GM12878 (cell line): ENCODE data around the gene ACTMAP.

Source experiments
- EP300 ChIP-seq, 2 experiments: fragments of 150-350 bp in 1 of 2; IDR thresholded peaks; 2 replicates each; pipeline ENCODE4 v1.6.1; 2011 to 2012; ENCODE audit warnings: low read depth in 2 of 2, low read length in 2 of 2, borderline replicate concordance in 1 of 2, improper control_type of control experiment in 1 of 2, inconsistent platforms in 1 of 2; ENCODE audit not compliant: control insufficient read depth in 1 of 2
- NFYB ChIP-seq: IDR thresholded peaks from 2 replicates; pipeline ENCODE4 v1.6.1; 2011; ENCODE audit warnings: low read depth, mild to moderate bottlenecking, low read length, improper control_type of control experiment, moderate library complexity; ENCODE audit not compliant: insufficient read depth
- REST ChIP-seq: IDR thresholded peaks from 2 replicates; pipeline ENCODE4 v1.6.1; 2012; ENCODE audit warnings: mild to moderate bottlenecking, low read depth, low read length
- TAF1 ChIP-seq: IDR thresholded peaks from 2 replicates; pipeline ENCODE4 v1.6.1; 2011; ENCODE audit warnings: mild to moderate bottlenecking, low read depth, low read length, borderline replicate concordance
- USF2 ChIP-seq: IDR thresholded peaks from 2 replicates; pipeline ENCODE4 v1.6.1; 2011; ENCODE audit warnings: low read depth, low read length, improper control_type of control experiment, borderline replicate concordance

DNA sequence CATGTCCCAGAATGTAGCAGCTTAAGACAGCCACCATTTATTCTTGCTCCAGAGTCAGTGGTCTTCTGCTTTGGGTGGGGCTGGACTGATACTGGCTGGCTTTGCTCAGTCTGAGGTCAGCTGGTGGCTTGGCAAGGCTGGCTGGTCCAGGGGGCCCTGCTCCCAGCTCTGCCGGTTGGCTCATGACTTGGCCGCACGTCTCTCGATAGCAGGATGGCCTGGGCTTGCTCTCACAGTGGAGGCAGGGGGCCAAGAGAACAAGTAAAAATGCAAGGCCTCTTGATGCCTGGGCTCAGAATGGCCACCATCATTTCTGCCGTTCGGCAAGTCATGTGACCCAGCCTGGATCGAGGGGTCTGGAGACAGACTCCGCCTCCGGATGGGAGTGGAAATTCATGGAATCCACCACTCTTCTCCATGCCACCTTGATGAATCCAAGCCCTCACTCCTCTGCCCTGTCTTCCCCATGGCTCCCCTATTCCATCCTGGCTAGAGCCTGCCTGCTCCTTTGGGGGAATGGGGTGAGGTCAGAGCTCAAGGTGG, 13.1 kb downstream of the ACTMAP start:
- TF ChIP-seq TAF1 = no peak
- TF ChIP-seq NFYB = no peak
- TF ChIP-seq USF2 = no peak
- no peak for TF ChIP-seq EP300 (IDR thresholded peaks at IDR 0.05; ENCODE audit: borderline replicate concordance in 1 of 2, control insufficient read depth in 1 of 2, low read depth in 2 of 2, low read length in 2 of 2)
- TF ChIP-seq REST = no peak
